NB4 (cell line): ENCODE results near the gene EHD1.

Source experiments
- MYC ChIP-seq: IDR thresholded peaks from 2 replicates; pipeline ENCODE4 v1.6.1; 2011; ENCODE audit warnings: low read depth, low read length
- POLR2A ChIP-seq: IDR thresholded peaks from 2 replicates; pipeline ENCODE4 v1.6.1; 2011; ENCODE audit warnings: mild to moderate bottlenecking; ENCODE audit not compliant: insufficient read length; ENCODE audit errors: extremely low read depth
- TF ChIP-seq, protein P1 (sequence below): IDR thresholded peaks from one replicate; pipeline ENCODE4 v1.5.1; 2012; ENCODE audit warnings: low read depth, low read length
- TF ChIP-seq, protein P2 (sequence below): IDR thresholded peaks from 2 replicates; pipeline ENCODE4 v1.6.1; 2011; ENCODE audit warnings: low read depth, low read length

DNA sequence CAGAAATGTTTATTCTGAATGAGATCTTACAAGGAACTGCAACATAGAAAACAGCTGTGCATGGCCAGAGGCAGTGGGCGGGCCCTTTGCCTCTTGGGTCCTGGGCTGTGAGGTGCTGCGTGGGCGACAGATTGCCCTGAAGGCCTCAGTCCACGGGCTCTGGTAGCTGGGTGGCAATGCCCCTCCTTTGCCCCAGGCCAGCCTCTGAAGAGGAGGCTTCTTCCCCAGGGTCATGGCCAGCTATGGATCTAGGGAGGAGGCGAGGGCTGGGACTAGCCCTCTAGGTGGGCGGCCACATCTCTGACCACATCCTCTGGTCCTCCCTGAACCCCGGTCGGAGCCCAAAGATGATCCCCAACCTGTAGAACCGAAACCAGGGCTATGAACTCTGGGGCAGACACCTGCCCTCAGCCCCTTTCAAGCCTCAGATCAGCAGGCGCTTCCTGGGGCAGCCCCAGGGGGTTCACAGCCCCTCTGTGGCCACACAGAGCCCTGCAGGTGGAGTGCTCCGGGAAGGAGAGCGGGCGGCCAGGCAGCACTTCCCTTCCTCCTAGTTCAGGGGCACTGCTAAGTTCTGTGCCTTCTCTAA, 27.3 kb downstream of the EHD1 start:
- TF ChIP-seq POLR2A: no peak
- TF ChIP-seq, protein P1, sequence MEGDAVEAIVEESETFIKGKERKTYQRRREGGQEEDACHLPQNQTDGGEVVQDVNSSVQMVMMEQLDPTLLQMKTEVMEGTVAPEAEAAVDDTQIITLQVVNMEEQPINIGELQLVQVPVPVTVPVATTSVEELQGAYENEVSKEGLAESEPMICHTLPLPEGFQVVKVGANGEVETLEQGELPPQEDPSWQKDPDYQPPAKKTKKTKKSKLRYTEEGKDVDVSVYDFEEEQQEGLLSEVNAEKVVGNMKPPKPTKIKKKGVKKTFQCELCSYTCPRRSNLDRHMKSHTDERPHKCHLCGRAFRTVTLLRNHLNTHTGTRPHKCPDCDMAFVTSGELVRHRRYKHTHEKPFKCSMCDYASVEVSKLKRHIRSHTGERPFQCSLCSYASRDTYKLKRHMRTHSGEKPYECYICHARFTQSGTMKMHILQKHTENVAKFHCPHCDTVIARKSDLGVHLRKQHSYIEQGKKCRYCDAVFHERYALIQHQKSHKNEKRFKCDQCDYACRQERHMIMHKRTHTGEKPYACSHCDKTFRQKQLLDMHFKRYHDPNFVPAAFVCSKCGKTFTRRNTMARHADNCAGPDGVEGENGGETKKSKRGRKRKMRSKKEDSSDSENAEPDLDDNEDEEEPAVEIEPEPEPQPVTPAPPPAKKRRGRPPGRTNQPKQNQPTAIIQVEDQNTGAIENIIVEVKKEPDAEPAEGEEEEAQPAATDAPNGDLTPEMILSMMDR: no peak
- TF ChIP-seq, protein P2, sequence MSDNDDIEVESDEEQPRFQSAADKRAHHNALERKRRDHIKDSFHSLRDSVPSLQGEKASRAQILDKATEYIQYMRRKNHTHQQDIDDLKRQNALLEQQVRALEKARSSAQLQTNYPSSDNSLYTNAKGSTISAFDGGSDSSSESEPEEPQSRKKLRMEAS: no peak
- no peak for TF ChIP-seq MYC
